Stimulated activated CD4-positive, alpha-beta T cell treated with anti-CD3 and anti-CD28 coated beads, Interleukin-12 subunit alpha, Interleukin-12 subunit beta, amount 100 ng/mL, for 4 hours (primary cell): ENCODE data around the gene GLG1.
"Not testable (repeated sequence)": the region's sequence is repeated elsewhere in the genome, so short reads cannot be mapped to it uniquely, and the experiment has no call there.

ENCODE experiments used
- DNase-seq: peaks from one replicate; pipeline ENCODE4 v3.0.0-alpha.2; 2020

Gene GLG1

DNA sequence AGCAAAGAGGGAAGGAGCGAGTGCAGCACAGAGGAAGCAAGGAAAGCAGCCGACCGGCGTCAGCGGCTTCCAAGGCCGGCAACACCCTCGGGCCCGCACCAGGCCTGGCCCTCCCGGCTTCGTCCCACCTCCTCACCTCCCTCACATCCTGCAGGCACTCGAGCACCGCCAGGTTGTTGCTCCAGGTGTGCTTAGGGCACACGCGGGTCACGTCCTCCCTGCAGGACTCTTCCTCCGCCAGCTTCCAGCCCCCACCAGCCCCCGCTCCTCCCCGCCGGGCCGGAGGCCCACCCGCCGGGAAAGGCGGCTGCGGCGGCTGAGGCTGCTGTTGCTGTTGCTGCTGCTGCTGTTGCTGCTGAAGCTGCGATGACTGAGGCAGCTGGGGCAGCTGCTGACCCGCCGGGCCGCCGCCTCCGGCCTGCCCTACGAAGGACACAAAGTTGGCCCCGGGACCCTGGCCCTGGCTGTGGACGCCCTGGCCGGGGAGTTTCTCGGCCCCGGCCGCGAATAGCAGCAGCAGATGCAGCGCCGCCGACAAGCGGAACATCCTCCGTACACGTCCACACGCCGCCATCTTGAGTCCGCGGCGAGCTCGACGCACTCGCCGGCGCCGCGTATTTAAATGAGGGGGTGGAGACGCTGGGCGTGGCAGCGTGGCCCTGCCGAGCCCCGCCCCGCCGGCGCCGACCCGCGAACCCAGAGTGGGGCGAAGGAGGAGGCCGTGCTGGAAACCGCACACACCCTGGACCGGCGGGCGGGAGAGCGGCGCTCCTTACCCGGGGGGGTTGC is at the start of gene GLG1:
TSS of gene GLG1 (minus strand) at position 594 of the 789 bp plus-strand sequence. CDS start at position 574, 20 bp downstream.
- DNase-seq: peak; percentile 92

DNA sequence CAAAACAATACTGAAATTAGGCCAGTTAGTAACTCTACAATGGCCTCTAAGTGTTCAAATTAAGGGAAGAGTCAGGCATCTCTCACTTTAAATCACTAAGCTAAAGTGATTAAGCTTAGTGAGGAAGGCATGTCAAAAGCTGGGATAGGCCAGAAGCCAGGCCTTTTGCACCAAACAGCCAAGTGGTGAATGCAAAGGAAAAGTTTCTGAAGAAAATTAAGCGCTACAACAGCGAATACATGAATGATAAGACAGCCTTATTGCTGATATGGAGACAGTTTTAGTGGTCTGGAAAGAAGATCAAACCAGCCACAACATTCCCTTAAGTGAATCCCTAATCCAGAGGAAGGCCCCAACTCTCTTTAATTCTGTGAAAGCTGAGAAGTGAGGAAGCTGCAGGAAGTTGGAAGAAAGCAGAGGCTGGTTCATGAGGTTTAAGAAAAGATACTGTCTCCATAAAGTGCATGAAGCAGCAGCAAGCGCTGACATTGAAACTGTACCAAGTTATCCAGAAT is 47.7 kb upstream of the GLG1 start:
- no peak for DNase-seq

DNA sequence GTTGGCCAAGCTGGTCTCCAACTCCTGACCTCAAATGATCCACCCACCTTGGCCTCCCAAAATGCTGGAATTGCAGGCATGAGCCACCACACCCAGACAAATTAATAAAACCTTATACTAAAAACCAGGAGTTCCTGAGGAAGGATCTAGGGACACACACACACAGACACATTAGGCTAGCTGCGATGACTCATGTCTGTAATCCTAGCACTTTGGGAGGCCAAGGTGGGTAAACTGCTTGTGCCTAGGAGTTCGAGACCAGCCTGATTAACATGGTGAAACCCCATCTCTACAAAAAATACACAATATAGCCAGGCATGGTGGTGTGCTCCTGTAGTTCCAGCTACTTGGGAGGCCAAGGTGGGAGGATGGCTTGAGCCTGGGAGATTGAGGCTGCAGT is 46.0 kb upstream of the GLG1 start:
- not testable (repeated sequence) for DNase-seq

DNA sequence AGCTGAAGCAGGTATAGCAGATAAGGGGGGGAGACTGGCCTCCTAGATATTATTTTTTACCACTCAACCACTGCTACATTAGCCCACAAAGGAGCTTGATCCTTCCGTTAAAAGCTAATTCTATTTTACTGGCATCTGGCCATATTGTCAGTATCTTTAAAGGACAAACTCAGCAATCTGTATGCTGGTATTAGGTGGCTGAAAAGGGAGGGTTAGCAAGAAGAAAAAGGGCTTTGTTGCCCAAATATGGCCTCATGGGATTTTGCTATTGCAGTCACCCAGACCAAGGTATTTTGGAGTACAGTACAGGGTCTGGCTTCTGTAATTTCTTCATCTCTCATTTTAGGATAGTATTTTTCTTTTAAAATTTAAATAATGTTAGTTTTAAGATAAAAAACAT is 45.3 kb upstream of the GLG1 start:
- no peak for DNase-seq

DNA sequence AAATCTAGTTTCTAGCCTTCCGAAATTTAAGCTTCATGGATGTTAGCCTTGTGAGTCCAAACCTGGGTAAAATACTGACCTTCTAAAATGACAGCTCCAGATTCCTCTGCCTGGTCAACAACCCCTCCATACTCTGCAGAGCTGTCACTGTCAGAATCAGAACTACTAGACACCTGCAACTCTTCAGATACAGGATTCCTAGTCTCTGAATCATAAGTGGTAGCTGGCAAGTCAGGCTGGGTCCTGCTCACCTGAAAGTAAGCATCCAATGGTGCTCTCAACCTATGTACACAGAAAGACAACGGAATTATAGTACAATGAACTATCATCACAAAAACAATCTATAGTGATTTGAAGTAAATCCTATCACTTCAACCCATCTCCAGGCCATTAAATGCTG is 44.9 kb upstream of the GLG1 start:
- no peak for DNase-seq

DNA sequence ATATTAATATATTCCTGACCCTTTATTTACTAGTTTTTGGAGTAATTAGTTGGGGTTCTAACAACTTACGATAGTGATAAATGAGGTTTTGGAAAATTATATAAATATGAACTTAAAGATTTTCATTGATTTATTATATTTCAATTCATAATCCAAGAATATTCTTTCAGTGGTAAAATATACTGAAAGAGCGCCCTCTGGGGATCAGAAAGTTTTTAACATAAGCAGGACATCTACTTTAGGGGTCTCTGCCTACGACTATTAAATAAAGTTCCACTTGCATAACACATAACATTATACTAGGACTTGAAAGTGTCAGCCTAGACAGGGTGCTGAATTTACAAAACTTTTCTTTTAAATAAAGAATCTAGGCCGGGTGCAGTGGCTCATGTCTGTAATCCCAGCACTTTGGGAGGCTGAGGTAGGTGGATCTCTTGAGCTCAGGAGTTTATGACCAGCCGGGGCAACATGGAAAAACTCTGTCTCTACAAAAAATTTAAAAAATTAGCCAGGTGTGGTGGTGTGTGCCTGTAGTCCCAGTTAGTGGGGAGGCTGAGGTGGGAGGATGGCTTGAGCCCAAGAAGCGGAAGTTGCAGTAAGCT is 44.2 kb upstream of the GLG1 start:
- DNase-seq: no peak

DNA sequence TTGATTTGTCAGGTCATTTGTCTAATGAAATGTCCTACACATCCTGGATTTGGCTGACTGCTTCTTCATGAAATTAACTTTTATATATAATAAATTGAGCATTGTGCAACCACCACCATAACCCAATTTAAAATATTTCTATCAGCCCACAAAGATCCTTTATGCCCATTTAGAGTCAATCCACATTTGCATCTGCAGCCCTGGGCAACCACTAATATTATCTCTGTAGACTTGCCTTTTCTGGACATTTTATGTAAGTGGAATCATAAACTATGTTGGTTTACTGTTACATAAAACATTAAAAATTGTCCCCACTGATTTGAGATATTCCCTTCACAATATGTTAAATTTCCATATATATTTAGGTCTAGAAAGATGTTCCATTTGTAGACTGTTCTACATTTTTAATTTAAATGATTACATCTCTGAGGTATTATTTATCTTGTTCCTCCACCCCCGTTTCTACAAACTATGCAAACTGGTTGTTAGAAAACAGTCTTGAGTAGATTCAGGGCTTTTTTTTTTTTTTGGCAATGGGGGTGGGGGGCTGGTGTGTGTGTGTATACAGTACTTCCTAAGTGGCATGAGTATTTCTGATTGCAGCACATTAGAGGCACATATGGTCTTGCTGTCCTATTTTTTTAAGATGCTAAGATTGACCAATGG is 43.1 kb upstream of the GLG1 start:
- DNase-seq: no peak

DNA sequence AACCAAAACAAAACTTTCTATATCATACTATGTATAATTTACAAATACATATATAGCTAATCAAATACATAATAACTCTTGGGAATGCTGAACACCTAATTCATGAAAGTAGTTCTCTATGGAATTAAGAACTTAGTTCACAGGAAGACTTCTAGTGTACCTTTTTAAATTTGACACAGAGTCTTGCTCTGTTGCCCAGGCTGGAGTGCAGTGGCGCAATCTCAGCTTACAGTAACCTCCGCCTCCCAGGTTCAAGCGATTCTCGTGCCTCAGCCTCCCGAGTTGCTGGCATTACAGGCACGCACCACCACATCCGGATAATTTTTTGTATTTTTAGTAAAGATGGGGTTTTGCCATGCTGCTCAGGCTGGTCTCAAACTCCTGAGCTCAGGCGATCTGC is 35.1 kb upstream of the GLG1 start:
- no peak for DNase-seq

DNA sequence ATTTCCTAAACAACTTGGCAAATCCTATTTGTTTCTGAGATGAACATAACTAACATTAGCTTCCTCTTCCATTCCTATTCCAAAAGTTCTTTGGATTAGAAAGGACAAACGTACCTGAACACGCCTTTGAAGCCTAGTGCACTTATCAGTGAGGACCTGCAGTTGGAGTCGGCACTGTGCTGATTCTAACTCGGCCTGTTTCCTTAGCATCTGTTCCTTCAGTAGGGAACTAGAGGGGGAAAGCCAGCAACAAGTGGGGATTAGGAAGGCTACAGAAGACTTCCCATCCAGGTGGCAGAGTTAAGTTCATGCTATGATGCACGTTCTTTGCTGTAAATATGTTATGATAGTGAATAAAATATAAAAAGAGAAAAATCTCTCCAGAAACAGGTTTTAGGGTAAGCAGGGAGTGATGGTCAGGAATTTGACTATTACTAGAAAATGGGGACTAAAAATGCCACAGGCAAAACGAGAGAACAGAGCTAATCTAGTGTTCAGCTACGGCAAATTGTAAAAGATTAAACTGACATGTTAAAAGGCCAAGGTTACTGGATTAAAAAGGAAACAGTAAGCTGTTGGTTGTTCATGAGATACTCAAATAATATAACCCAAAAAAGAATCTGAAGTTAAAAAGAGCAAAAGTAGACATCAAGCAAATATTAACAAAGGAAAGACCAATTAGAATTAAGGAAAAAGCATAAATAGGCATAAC is 31.0 kb upstream of the GLG1 start:
- DNase-seq: no peak

DNA sequence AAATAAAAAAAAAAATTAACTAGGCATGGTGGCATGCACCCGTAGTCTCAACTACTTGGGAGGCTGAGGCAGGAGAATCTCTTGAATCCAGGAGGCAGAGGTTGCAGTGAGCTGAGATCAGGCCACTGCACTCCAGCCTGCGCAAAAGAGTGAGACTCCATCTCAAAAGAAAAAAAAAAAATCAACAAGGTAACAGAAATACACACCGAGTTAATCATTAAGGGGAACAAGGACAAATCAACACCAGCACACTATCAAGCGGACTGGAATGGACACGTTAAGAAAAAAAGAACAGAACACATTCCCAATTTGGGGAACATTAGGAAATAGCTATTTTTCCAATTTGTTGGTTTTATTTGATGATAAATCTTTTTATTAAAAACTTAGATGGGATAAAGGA is 28.4 kb upstream of the GLG1 start:
- DNase-seq: no peak

DNA sequence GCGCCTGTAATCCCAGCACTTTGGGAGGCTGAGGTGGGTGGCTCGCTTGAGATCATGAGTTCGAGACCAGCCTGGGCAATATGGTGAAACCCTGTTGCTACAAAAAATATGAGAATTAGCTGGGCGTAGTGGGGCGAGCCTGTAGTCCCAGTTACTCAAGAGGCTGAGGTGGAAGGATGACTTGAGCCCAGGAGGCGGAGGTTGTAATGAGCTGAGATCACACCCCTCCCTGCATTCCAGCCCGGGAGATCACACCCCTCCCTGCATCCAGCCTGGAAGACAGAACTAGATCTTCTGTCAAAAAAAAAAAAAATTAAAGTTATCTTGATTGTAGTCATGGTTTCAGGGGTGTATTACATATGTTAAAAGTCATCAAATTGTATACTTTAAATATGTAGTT is 26.8 kb upstream of the GLG1 start:
- DNase-seq: no peak

DNA sequence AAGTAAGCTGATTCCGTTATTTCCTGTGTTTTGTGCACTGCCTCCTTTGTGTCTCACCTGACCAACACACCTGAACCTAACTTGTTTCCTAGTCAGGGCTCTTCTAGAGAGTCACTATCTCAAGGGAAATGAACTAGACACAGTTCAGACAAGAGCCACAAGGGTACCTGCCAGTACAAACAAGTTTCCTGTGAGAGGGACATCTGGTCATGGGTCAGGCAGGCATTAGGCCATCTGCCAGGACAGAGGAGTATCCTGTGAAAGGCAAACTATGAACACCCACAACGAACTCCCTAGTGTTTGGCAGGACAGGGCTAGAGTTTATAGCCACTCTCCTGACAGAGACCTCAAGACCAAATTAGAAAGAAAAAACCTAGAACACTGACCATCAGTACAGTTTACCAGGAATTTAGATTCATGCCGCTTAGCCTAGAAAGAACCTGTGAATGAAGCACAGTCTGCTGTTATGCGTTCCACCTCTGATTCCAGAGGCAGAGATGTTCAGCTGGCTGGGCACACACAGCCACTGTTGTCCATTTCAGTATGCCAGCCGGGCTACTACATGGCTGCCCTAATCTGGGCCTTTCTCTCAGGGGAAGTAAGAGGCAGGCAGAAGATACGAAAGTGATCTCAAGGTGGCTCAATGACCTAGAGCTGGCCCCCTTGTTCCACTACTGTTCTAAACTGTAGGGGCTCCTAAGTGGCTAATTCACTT is 20.7 kb upstream of the GLG1 start:
- no peak for DNase-seq

DNA sequence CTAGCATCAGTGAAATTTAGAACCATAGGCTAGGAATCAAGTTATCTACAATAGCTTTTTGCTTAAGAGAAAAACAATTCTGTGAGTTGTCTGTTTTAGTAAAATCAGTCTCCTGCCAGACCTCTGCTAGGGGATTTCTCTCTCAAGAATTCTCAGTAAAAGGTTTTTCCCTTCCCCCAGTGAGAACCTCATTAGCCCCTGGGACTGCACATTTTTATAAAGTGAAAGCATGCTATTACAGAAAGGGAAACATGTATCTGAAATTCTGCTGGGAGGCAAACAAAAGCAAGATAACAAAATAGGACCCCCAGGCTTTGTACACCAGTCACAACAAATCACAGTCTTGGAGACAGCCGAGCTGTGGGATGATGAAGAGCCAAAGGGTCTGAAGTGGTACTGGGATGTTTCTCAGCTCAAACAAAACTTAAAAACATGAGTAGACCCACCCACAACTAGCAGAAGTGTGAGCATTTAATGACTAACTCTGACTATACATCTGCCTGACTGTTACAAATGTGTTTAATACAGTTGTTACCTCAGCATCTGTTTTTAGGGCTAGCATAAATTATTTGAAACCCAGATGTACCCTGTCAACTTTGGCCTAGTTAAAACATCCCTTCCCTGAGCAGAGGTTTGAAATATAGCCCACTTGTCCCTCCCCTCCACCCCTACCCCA is 20.0 kb upstream of the GLG1 start:
- no peak for DNase-seq

DNA sequence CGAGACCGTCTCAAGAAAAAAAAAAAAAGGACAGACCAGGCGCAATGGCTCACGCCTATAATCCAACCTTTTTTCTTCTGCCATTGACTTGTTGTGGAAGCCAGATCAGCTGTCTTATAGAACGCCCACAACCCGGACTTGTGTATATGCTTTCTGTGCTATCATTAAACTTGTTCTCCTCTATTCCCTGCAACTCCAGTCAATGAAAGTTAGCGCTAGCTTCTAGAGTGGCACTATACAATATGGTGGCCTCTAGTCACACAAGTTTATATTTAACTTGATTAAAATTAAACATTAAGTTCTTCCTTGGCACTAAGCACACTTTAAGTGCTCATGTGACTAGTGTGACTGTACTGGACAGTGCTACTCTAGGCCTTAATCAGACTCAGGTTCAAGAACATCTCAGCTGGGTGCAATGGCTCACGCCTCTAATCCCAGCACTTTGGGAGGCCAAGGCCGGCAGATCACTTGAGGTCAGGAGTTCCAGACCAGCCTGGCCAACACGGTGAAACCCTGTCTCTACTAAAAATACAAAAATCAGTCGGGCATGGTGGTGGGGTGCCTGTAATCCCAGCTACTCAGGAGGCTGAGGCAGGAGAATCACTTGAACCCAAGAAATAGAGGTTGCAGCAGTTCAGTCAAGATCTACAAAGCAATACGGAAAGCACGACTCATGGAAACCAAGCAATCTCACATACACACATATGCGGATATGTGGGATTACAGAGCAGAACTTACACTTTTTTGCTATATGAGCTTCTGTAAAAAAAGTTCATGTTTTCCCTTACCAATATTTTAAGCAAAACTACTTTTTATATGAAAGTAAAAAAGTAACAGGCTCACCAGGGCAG is 18.8 kb upstream of the GLG1 start:
- no peak for DNase-seq

DNA sequence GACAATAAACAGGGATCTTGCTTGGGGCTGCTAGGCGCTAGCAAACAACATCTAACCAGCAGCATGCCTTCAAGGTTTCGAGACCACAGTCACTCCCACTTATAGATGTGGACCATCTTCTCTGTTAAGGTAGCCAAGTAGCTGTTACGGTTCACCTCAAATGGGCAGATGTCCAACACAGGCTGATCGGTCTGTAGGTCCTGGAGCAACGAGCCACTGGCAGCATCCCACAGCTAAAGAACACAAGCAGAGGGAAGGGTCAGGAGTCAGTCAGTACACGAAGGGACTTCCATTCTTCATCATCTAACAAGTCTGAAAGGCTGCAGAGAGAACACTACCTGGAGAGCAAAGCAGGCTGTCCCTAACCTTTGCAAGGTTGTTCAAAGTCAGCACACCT is 16.9 kb upstream of the GLG1 start:
- DNase-seq: no peak

DNA sequence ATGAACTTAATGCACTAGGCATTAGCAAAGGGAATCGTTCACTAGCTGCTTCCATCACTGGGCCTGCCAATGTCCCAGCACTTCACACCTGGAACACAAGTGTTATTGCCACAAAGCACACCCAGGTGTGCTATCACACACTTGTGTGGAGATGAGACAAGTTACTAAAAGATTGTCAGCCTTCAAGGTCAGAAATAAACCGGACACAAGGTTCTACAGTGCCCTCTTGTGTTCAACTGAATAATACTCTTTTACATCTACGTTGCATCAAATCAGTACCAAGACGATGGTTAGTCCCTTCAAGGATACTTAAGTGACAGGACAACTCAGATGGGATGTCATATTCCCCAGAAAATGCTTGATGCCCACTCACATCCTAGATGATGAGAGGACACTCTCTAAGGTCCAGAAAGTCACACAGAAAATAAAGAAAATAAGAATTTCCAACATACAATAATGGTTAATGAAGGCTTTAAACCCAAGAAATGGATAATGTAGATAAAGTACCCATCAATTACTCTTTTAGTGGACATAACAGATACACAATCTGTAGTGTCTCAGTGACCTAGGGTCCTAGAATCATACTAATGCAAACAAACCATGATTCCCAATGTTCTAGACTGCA is 16.4 kb upstream of the GLG1 start:
- DNase-seq: no peak

DNA sequence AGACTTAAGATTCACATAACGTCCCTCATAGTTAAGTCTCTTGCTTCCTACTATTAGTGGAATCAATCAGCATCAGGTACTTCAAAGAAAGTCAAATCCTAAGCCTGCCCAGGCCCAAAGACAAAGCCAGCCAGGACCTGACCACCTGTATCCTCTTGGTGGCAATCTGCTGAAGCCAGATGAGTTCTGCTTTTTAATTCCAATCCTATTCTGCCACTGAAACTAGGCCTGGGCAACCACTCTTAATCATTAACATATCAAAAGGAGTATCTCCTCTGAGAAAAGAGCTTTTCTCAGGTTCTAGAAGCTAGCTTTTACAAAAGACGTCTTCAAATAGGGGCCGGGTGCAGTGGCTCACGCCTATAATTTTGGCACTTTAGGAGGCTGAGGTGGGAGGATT is 15.1 kb upstream of the GLG1 start:
- no peak for DNase-seq

DNA sequence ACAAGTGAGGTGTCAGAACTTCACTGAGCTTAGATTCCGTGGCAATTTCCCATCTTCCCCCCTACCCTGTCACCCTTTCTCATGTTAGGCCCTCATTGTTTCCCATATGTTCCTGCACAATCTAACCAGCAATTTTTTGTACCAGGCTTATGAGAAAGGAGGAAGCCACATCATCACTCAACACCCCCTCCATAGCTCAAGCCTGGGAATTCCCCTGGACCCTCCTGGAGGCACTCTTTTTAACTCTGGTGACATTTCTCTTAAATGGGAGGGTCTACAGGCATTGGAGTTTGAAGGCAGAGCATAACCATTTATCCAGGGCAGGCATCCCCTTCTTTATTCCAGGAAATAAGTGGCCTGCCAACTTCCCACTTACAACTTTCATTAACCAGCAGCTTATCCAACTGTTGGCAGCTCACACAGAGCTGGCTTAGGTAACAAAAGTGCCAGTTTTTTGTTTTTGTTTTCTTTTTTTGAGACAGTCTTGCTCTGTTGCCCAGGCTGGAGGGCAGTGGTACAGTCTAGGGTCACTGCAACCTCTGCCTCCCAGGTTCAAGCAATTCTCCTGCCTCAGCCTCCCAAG is 10.4 kb upstream of the GLG1 start:
- DNase-seq: no peak

DNA sequence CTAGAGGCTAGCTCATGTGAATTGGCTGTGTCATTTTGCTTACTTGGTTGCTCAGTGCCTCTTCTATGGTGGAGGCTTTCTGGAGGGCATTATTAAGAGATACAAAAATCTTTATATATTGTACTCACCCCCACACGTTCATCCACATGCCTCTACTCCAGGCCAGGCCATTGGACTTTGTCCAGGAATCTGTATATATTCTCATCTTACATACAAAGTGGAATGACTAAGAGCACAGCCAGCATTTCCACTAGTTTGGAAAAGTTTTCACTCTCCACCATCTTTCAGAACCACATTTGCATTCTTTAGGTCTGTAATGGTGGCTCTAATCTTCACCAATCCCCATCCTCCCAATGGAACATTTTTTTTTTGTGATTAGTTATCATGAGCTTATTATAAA is 4.8 kb upstream of the GLG1 start:
- no peak for DNase-seq

DNA sequence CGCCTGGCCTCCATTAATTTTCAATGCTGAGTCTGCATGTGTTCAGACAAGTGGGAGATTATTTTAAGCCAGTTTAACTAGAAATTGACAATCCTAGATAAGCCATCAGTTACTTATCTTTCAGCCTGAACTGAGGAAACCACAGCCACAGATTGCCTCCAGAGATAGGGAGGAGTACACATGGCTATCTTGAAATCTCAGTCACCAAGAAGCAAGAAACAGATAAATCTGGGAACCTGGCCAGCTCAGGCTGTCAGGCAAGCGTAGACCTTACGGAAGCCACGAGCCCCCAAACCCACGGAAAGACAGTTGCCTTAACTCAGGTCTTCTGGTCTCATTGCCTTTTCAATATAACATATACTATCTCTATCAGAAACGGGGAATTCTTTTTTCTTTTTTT is 2.0 kb upstream of the GLG1 start:
- no peak for DNase-seq
